Lower leg skin (tissue), 4 donors: ENCODE results near the gene INO80E. TPM values are rescaled to one million over a fixed set of nuclear protein-coding genes. Genes with fewer than 3 reads are reported as not detected.

Experiments used
- DNase-seq, 2 donors: peaks; one replicate each; pipeline ENCODE4 v3.0.0-alpha.2; 2019; ENCODE audit warnings: low spot score in 2 of 2
- H3K4me3 ChIP-seq: fragments of 200-600 bp; sonication (generic); 2 replicates; pipeline ENCODE4 v1.5.1; 2017; ENCODE audit warnings: mild to moderate bottlenecking, low read depth; ENCODE audit not compliant: poor library complexity, severe bottlenecking
- CTCF ChIP-seq, 3 donors: fragments of 450-650 bp; IDR thresholded peaks; one replicate each; pipeline ENCODE4 v1.5.1; 2016; ENCODE audit warnings: antibody characterized with exemption in 3 of 3, mild to moderate bottlenecking in 3 of 3, moderate library complexity in 2 of 3
- POLR2A ChIP-seq, 2 donors: fragments of 450-650 bp; IDR thresholded peaks; one replicate each; pipeline ENCODE4 v1.6.1; 2016 to 2017; ENCODE audit warnings: antibody characterized with exemption in 2 of 2, mild to moderate bottlenecking in 1 of 2, moderate library complexity in 1 of 2
- WGBS, 2 donors: methylation state at CpG; one replicate each; pipeline ENCODE4 v1.1.5; 2018; 5-methylcytosine and 5-hydroxymethylcytosine counted together
- intact Hi-C: fragments of 100-400 bp; cut with DNase I; formaldehyde crosslinking; loops from one replicate; pipeline ENCODE4 v1.15.0; 2023; ENCODE audit warnings: low total_unique reads
- total RNA-seq, 4 donors: library from RNA; depleted of rRNA; stranded (reverse); fragments of >200 nt; gene quantifications; one replicate each; pipeline ENCODE4 v1.1.0, GENCODE V29; 2016

Gene INO80E
- total RNA-seq, 4 donors from 2014 or later: 40.9 to 157 (median 61.8) TPM

GRCh38 chr16:30025156-30025555, 29.1 kb downstream of the INO80E start:
- H3K4me3 ChIP-seq: no peak overlapping the region
- intact Hi-C loops: loop anchor here (5.0 kb wide), 1 partner anchor 328 kb away; no protein-coding TSS in a partner anchor
- DNase-seq: no peak
- no peak for TF ChIP-seq POLR2A (IDR thresholded peaks at IDR 0.05)
- 68 to 70% methylated on average over 20 of the region's 20 CpGs for WGBS, 2 donors

DNA sequence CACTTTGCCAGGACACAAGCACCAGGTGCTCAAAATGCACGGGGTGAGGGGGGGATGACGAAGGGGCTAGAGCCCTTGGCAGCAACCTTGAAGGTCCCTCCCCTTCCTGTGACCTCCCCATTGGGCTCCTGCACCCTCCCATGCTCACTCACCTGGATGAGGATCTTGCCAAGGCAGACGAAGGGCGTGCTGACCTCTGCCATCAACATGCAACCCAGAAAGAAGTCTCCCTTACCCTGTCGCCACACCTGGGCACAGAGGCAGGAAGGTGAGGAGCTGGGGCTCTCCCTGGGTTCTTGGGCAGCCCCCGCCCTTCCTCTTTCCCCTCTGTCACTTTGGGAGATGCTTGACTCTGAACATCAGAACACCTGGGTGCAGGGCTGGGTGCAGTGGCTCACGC, 29.5 kb downstream of the INO80E start:
- TF ChIP-seq POLR2A (IDR thresholded peaks at IDR 0.05) (no peak), CTCF (IDR thresholded peaks at IDR 0.05) (no peak)
- no peak for DNase-seq
- intact Hi-C loops: loop anchor here (5.0 kb wide), 1 partner anchor 328 kb away; no protein-coding TSS in a partner anchor

GRCh38 chr16:30026449-30026848, 30.4 kb downstream of the INO80E start:
- DNase-seq: no peak

More for the DNA sequence above, 29.5 kb downstream of the INO80E start:
- WGBS, 2 donors: 58 to 77% methylated on average over 5 to 7 of the region's 7 CpGs
- H3K4me3 ChIP-seq: no peak overlapping the region

DNA sequence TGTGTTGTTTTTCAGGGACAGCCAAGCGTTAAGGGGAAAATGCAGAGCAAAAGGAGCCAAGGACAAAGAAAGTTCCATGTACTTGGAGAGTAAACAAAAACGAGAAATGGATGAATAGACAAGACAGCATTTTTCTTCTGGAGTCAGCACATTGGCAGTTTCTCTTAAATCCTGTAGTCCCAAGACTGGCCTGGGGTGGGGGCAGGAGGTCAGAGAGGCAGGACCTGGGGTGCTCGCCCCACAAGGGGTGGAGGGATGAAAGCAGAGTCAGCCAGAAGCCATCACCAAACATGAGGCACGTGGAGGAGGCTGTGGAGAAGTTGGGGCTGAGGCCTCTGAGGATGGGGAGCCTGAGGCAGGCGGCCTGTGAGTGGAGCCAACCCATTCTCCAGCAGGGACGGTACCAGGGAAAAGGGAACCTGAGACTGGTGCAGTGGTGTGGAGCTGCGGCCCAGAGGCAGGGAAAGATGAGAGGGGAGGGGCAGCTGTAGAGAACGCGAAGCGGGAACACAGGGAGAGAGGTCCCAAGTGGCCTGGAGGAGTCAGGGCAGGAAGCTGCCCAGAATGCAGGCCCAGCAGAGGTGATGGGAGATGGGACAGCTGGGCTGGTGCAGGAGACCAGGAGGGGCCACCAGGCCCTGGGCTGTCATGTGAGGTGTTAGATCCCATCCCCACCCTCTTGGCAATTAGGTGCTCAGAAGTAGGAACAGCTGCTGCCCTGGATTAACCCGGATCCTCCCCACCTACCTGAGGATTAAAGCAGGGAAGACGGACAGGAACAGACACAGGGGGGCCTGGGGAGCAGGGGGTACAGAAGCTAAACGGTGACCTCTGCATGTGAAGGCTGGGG, 31.8 kb downstream of the INO80E start:
- H3K4me3 ChIP-seq: no peak overlapping the region
- TF ChIP-seq CTCF (IDR thresholded peaks at IDR 0.05) (no peak), POLR2A (IDR thresholded peaks at IDR 0.05) (no peak)
- WGBS, 2 donors: 37 to 45% methylated on average over 12 of the region's 13 CpGs
- DNase-seq: no peak
- intact Hi-C loops: loop anchor here (5.0 kb wide), 1 partner anchor 331 kb away; no protein-coding TSS in a partner anchor

More at GRCh38 chr16:30026449-30026848, 30.4 kb downstream of the INO80E start:
- intact Hi-C loops: loop anchor here (5.0 kb wide), 1 partner anchor 329 kb away; no protein-coding TSS in a partner anchor
- H3K4me3 ChIP-seq: no peak overlapping the region
- TF ChIP-seq POLR2A (IDR thresholded peaks at IDR 0.05) (no peak), CTCF (IDR thresholded peaks at IDR 0.05) (no peak)
- 91% methylated on average over 17 to 18 of the region's 18 CpGs for WGBS, 2 donors

GRCh38 chr16:30028438-30029076, 32.5 kb downstream of the INO80E start:
- no peak for TF ChIP-seq POLR2A (IDR thresholded peaks at IDR 0.05)
- TF ChIP-seq CTCF (IDR thresholded peaks at IDR 0.05): no peak
- intact Hi-C loops: loop anchor here (1.0 to 5.0 kb wide), 2 partner anchors 121 to 331 kb away; no protein-coding TSS in a partner anchor
- 8 to 13% methylated on average over 17 to 18 of the region's 18 CpGs for WGBS, 2 donors
- DNase-seq: no peak
- H3K4me3 ChIP-seq: no peak overlapping the region
